IMR-90 (cell line): Measurements from ENCODE around the gene RIPOR3. TPM values are rescaled to one million over a fixed set of nuclear protein-coding genes. Genes with fewer than 3 reads are reported as not detected.

Experiments used
- ATAC-seq: fragments of 200-7000 bp; cut with Tn5 transposase; 2 replicates; pipeline ENCODE4 v1.9.1; 2020; ENCODE audit warnings: low read depth, mild to moderate bottlenecking, moderate library complexity
- BruUV-seq: library from RNA; stranded (reverse); fragments of 400-500 nt; replicated peaks from 2 replicates; lab custom pipeline; 2021; lab: Mats Ljungman, UMichigan
- CTCF ChIA-PET: fragments of 300-600 bp; formaldehyde crosslinking; extraction: SDS; loops from one replicate; lab custom pipeline; 2021; ENCODE audit warnings: antibody characterized with exemption; lab: Yijun Ruan, JAX
- POLR2A ChIA-PET: fragments of 300-600 bp; sonication (Branson Sonifier 250); formaldehyde crosslinking; loops from one replicate; lab custom pipeline; 2022; ENCODE audit warnings: antibody characterized with exemption; ENCODE audit not compliant: unreplicated experiment; lab: Charles Lee
- DNase-seq: peaks from one replicate; pipeline ENCODE4 v3.0.0; 2013
- H2AFZ ChIP-seq: replicated peaks from 2 replicates; pipeline ENCODE3; 2013; ENCODE audit warnings: low read length, mild to moderate bottlenecking; ENCODE audit not compliant: poor library complexity
- H2AK5ac ChIP-seq: 2 replicates; pipeline ENCODE4 v1.6.1; 2013; ENCODE audit warnings: low read depth, low read length, inconsistent platforms
- H2AK9ac ChIP-seq: replicated peaks from 2 replicates; pipeline ENCODE3; 2013; ENCODE audit warnings: mild to moderate bottlenecking, low read depth, low read length, moderate library complexity; ENCODE audit not compliant: poor library complexity
- H2BK120ac ChIP-seq: 2 replicates; pipeline ENCODE4 v1.6.1; 2013; ENCODE audit warnings: low read depth, low read length, inconsistent platforms
- H2BK15ac ChIP-seq: 3 replicates; pipeline ENCODE4 v1.6.1; 2013; ENCODE audit warnings: low read depth, low read length, inconsistent platforms
- H2BK20ac ChIP-seq: 2 replicates; pipeline ENCODE4 v1.6.1; 2013; ENCODE audit warnings: low read depth, mild to moderate bottlenecking, inconsistent platforms, low read length, moderate library complexity
- H2BK5ac ChIP-seq: 2 replicates; pipeline ENCODE4 v1.6.1; 2013; ENCODE audit warnings: mild to moderate bottlenecking, low read depth, low read length, inconsistent platforms; ENCODE audit not compliant: poor library complexity, severe bottlenecking
- H3K14ac ChIP-seq: replicated peaks from 2 replicates; pipeline ENCODE4 v1.6.1; 2013; ENCODE audit warnings: low read depth, low read length, inconsistent platforms
- H3K18ac ChIP-seq: 2 replicates; pipeline ENCODE4 v1.6.1; 2013; ENCODE audit warnings: low read depth, low read length, control low read depth
- H3K23ac ChIP-seq: 2 replicates; pipeline ENCODE4 v1.6.1; 2013; ENCODE audit warnings: low read depth, low read length, inconsistent platforms
- H3K27ac ChIP-seq: 2 replicates; pipeline ENCODE4 v1.5.1; 2013; ENCODE audit warnings: mild to moderate bottlenecking, control low read depth, low read length; ENCODE audit not compliant: insufficient read depth
- H3K27me3 ChIP-seq: 2 replicates; pipeline ENCODE4 v1.6.1; 2013; ENCODE audit warnings: low read length; ENCODE audit not compliant: control insufficient read depth, insufficient read depth
- H3K36me3 ChIP-seq: 2 replicates; pipeline ENCODE4 v1.6.1; 2013; ENCODE audit warnings: low read length, mixed read lengths; ENCODE audit not compliant: control insufficient read depth, insufficient read depth
- H3K4ac ChIP-seq: 2 replicates; pipeline ENCODE4 v1.6.1; 2013; ENCODE audit warnings: low read depth, low read length, inconsistent platforms
- H3K4me1 ChIP-seq: 2 replicates; pipeline ENCODE4 v1.6.1; 2013; ENCODE audit warnings: low read length, mixed read lengths; ENCODE audit not compliant: control insufficient read depth, insufficient read depth
- H3K4me2 ChIP-seq: 2 replicates; pipeline ENCODE4 v1.6.1; 2013; ENCODE audit warnings: low read depth, mild to moderate bottlenecking, control low read depth, low read length, moderate library complexity
- H3K4me3 ChIP-seq: 2 replicates; pipeline ENCODE4 v1.5.1; 2013; ENCODE audit warnings: low read depth, mild to moderate bottlenecking, control low read depth, low read length, moderate library complexity; ENCODE audit not compliant: insufficient read depth
- H3K56ac ChIP-seq: 2 replicates; pipeline ENCODE4 v1.6.1; 2013; ENCODE audit warnings: low read length, inconsistent platforms; ENCODE audit not compliant: insufficient read depth; ENCODE audit errors: extremely low read depth
- H3K79me1 ChIP-seq, 2 experiments: 2 replicates each; pipeline ENCODE4 v1.6.1; 2013; ENCODE audit warnings: low read length in 2 of 2, inconsistent platforms in 1 of 2, low read depth in 1 of 2
- H3K9ac ChIP-seq: 2 replicates; pipeline ENCODE4 v1.6.1; 2013; ENCODE audit warnings: low read depth, low read length, control low read depth
- H3K9me1 ChIP-seq: 2 replicates; pipeline ENCODE4 v1.6.1; 2013; ENCODE audit warnings: low read length, inconsistent platforms; ENCODE audit not compliant: insufficient read depth
- H3K9me3 ChIP-seq: 2 replicates; pipeline ENCODE4 v1.6.1; 2013; ENCODE audit warnings: low read length; ENCODE audit not compliant: control insufficient read depth, insufficient read depth
- H4K20me1 ChIP-seq: 2 replicates; pipeline ENCODE4 v1.6.1; 2013; ENCODE audit warnings: low read length, inconsistent platforms; ENCODE audit not compliant: insufficient read depth
- H4K5ac ChIP-seq: 2 replicates; pipeline ENCODE4 v1.6.1; 2013; ENCODE audit warnings: mild to moderate bottlenecking, low read depth, low read length, control low read depth
- H4K8ac ChIP-seq, 2 experiments: 2 replicates each; pipeline ENCODE4 v1.6.1; 2013; ENCODE audit warnings: low read depth in 2 of 2, low read length in 2 of 2, control low read depth in 1 of 2, inconsistent platforms in 1 of 2
- H4K91ac ChIP-seq: 2 replicates; pipeline ENCODE4 v1.6.1; 2013; ENCODE audit warnings: low read depth, low read length, inconsistent platforms; ENCODE audit not compliant: insufficient read depth
- CHD1 ChIP-seq: IDR thresholded peaks from 2 replicates; pipeline ENCODE4 v1.6.1; 2012; ENCODE audit warnings: low read depth, low read length, improper control_type of control experiment
- MAZ ChIP-seq: IDR thresholded peaks from 2 replicates; pipeline ENCODE4 v1.6.1; 2012; ENCODE audit warnings: low read depth, mild to moderate bottlenecking, low read length, improper control_type of control experiment, moderate library complexity, borderline replicate concordance
- RAD21 ChIP-seq: IDR thresholded peaks from 2 replicates; pipeline ENCODE4 v1.6.1; 2012; ENCODE audit warnings: low read length, improper control_type of control experiment
- SMC3 ChIP-seq: fragments of 150-350 bp; IDR thresholded peaks from 2 replicates; pipeline ENCODE4 v1.6.1; 2016; ENCODE audit warnings: low read depth, mild to moderate bottlenecking, antibody characterized with exemption, low read length, moderate library complexity
- WGBS, 2 experiments: methylation state at CpG; one replicate each; pipeline versions ENCODE4 v1.1.5 to v1.1.7; 2013; ENCODE audit warnings: missing lambda C conversion rate in 2 of 2; ENCODE audit not compliant: insufficient read length in 1 of 2; ENCODE audit errors: extremely low coverage in 2 of 2; 5-methylcytosine and 5-hydroxymethylcytosine counted together
- dilution Hi-C: fragments of 300-500 bp; cut with HindIII; formaldehyde crosslinking; loops from one replicate; pipeline ENCODE4 v1.14.3; 2018; ENCODE audit warnings: low sequenced_read_pairs; ENCODE audit not compliant: unreplicated experiment
- in situ Hi-C: fragments of 300-500 bp; cut with MboI; formaldehyde crosslinking; loops from 3 replicates; pipeline ENCODE4 v1.14.3; 2019; ENCODE audit warnings: low sequenced_read_pairs, inconsistent platforms, mixed read lengths
- intact Hi-C: fragments of 100-400 bp; cut with micrococcal nuclease; formaldehyde crosslinking; loops from 2 replicates; pipeline ENCODE4 v1.10.0; 2022
- polyA plus RNA-seq, 3 experiments: library from polyadenylated mRNA; depleted of rRNA; stranded (reverse); fragments of >200 nt; gene quantifications; 2 replicates each; pipeline ENCODE4 v1.2.3, GENCODE V29; 2012; ENCODE audit warnings: low replicate concordance in 1 of 3
- total RNA-seq: library from RNA; depleted of rRNA; stranded (reverse); fragments of >200 nt; gene quantifications from 2 replicates; pipeline ENCODE4 v1.2.3, GENCODE V29; 2012
- TF ChIP-seq, protein P1 (sequence below): fragments of 150-350 bp; IDR thresholded peaks from 2 replicates; pipeline ENCODE4 v1.6.1; 2017; ENCODE audit warnings: mild to moderate bottlenecking, antibody characterized with exemption, low read length, low read depth
- TF ChIP-seq, protein P2 (sequence below): conservative IDR thresholded peaks from 2 replicates; pipeline ENCODE4 v1.5.1; 2012; ENCODE audit warnings: mild to moderate bottlenecking, low read depth, low read length, improper control_type of control experiment

The RIPOR3 gene
- total and polyA plus RNA-seq, 2 of the 4 experiments (the other 2 are of a cell fraction) = 0.54 to 1.7 TPM

DNA sequence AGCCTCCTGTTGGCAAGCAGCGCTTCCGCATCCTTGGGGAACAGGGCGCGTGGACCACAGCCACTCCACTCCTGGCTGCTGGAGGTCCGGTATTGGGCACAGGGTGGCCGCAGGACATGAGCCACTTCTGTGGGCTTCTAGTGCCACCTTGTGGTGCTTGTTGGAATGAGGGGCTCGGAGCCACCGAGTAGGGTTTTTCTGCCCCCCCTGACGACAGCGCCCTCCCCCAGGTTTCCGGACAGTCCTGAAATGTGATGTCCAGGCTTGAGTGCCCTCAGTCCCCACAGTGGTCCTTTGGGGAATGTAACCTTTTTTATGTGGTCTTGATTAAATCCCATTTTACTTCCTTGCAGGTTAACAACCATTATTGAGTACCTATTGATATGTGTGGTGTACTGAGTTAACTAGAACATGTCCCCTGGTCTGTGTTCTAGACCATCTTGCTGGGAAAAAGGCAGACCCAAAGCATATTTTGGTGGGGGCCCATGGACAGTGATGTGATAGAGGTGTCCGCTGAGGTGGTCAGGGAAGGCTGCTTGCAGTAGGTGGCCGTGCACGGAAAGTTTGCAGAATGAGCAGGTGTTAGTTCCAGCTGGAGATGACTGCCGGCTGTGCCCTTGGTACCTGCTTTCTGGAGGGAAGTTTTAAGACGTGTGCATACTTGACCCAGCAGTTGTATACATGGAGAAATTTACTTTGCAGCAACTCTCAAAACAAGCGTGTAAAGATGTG lies 111.2 kb downstream of the RIPOR3 start:
- Histone ChIP-seq H2AK9ac (peak overlapping the region; percentile 77), H3K9ac (no peak overlapping the region), H3K4me1 (peaks cover 6% of the 10 kb centered on the region; the same call in 1 of the 2 replicates), H4K91ac (no peak overlapping the region), H3K9me1 (no peaks in the 10 kb centered on the region), H4K20me1 (peaks cover 28% of the 10 kb centered on the region), H3K79me1 (peaks cover 25 to 60% of the 10 kb centered on the region in 2 experiments), H3K18ac (no peak overlapping the region), H3K4me2 (no peak overlapping the region), H2BK120ac (no peak overlapping the region), H3K23ac (no peak overlapping the region), H3K27ac (no peak overlapping the region), H2BK5ac (no peak overlapping the region), H3K14ac (no peak overlapping the region), H2BK20ac (no peak overlapping the region), H4K5ac (no peak overlapping the region), H3K56ac (no peak overlapping the region; the same call in 1 of the 2 replicates), H2AK5ac (0 out of 2 replicates have a peak overlapping the region, but pooled peaks have one; percentile 8), H3K36me3 (peaks cover 77% of the 10 kb centered on the region), H4K8ac (no peak overlapping the region), H3K4ac (no peak overlapping the region), H2BK15ac (no peak overlapping the region), H3K9me3 (no peaks in the 10 kb centered on the region), H3K27me3 (no peaks in the 10 kb centered on the region), H2AFZ (no peak overlapping the region), H3K4me3 (no peak overlapping the region)
- dilution Hi-C loops (no loop called here), intact Hi-C loops (loop anchor here (1.0 kb wide), 1 partner anchor 116 kb away; no protein-coding TSS in a partner anchor), in situ Hi-C loops (no loop called here)
- peak; percentile 45; the same call in 1 of the 2 replicates for TF ChIP-seq MAZ
- TF ChIP-seq CHD1 = no peak
- TF ChIP-seq, protein P1, sequence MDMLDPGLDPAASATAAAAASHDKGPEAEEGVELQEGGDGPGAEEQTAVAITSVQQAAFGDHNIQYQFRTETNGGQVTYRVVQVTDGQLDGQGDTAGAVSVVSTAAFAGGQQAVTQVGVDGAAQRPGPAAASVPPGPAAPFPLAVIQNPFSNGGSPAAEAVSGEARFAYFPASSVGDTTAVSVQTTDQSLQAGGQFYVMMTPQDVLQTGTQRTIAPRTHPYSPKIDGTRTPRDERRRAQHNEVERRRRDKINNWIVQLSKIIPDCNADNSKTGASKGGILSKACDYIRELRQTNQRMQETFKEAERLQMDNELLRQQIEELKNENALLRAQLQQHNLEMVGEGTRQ = no peak
- TF ChIP-seq SMC3 = peak; percentile 72
- TF ChIP-seq, protein P2, sequence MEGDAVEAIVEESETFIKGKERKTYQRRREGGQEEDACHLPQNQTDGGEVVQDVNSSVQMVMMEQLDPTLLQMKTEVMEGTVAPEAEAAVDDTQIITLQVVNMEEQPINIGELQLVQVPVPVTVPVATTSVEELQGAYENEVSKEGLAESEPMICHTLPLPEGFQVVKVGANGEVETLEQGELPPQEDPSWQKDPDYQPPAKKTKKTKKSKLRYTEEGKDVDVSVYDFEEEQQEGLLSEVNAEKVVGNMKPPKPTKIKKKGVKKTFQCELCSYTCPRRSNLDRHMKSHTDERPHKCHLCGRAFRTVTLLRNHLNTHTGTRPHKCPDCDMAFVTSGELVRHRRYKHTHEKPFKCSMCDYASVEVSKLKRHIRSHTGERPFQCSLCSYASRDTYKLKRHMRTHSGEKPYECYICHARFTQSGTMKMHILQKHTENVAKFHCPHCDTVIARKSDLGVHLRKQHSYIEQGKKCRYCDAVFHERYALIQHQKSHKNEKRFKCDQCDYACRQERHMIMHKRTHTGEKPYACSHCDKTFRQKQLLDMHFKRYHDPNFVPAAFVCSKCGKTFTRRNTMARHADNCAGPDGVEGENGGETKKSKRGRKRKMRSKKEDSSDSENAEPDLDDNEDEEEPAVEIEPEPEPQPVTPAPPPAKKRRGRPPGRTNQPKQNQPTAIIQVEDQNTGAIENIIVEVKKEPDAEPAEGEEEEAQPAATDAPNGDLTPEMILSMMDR = peak; percentile 73
- TF ChIP-seq RAD21 = peak; percentile 86
- ChIA-PET POLR2A (no interaction called here), CTCF (interaction anchor here (1.4 kb wide), 1 partner anchor 392 kb away, joined by 3 read pairs; no protein-coding TSS in a partner anchor)
- 85% methylated on average over 4 of the region's 17 CpGs; no CpG with 5 or more reads in 1 of the 2 experiments for WGBS, 2 experiments
- DNase-seq (peak; percentile 41), ATAC-seq (peak; percentile 62)
- BruUV-seq = no TSS peak
